H9 (cell line): ENCODE measurements around the gene SUPT5H. TPM values are rescaled to one million over a fixed set of nuclear protein-coding genes. Genes with fewer than 3 reads are reported as not detected.
A peak's percentile ranks its signal among the peaks of the same experiment; 100 is the strongest.

ENCODE experiments used
- DNase-seq: peaks from one replicate; pipeline ENCODE4 v3.0.0-alpha.2; 2017
- H2AFZ ChIP-seq: one replicate; pipeline ENCODE4 v1.6.1; 2013; ENCODE audit warnings: mild to moderate bottlenecking, low read length, control low read depth, moderate library complexity
- H2AK5ac ChIP-seq: 2 replicates; pipeline ENCODE4 v1.6.1; 2013; ENCODE audit warnings: low read length, control low read depth, mixed read lengths; ENCODE audit not compliant: insufficient read length
- H2BK120ac ChIP-seq: one replicate; pipeline ENCODE4 v1.6.1; 2013; ENCODE audit warnings: low read depth, mild to moderate bottlenecking, low read length, control low read depth, inconsistent platforms; ENCODE audit not compliant: poor library complexity, severe bottlenecking
- H2BK12ac ChIP-seq: 2 replicates; pipeline ENCODE4 v1.6.1; 2013; ENCODE audit warnings: low read length, control low read depth, mixed read lengths, low read depth; ENCODE audit not compliant: insufficient read length
- H2BK15ac ChIP-seq: 2 replicates; pipeline ENCODE4 v1.6.1; 2013; ENCODE audit warnings: low read depth, low read length, control low read depth
- H2BK20ac ChIP-seq: one replicate; pipeline ENCODE4 v1.6.1; 2013; ENCODE audit warnings: low read depth, mild to moderate bottlenecking, low read length, control low read depth, inconsistent platforms; ENCODE audit not compliant: poor library complexity, severe bottlenecking
- H2BK5ac ChIP-seq: 2 replicates; pipeline ENCODE4 v1.6.1; 2013; ENCODE audit warnings: low read length, control low read depth, mixed read lengths; ENCODE audit not compliant: insufficient read length
- H3K14ac ChIP-seq: 2 replicates; pipeline ENCODE4 v1.6.1; 2013; ENCODE audit warnings: low read length, control low read depth; ENCODE audit not compliant: insufficient read depth
- H3K18ac ChIP-seq: 2 replicates; pipeline ENCODE4 v1.6.1; 2013; ENCODE audit warnings: low read depth, mild to moderate bottlenecking, mixed read lengths, low read length, control low read depth; ENCODE audit not compliant: insufficient read length
- H3K23ac ChIP-seq: 2 replicates; pipeline ENCODE4 v1.6.1; 2013; ENCODE audit warnings: low read length, control low read depth, mixed read lengths, low read depth; ENCODE audit not compliant: insufficient read length
- H3K23me2 ChIP-seq: 2 replicates; pipeline ENCODE4 v1.6.1; 2013; ENCODE audit warnings: low read depth, mild to moderate bottlenecking, mixed read lengths, low read length, control low read depth; ENCODE audit not compliant: insufficient read length, poor library complexity, severe bottlenecking
- H3K27ac ChIP-seq: 2 replicates; pipeline ENCODE4 v1.5.1; 2013; ENCODE audit warnings: low read length, control low read depth, mixed read lengths, low read depth; ENCODE audit not compliant: insufficient read length
- H3K27me3 ChIP-seq: 2 replicates; pipeline ENCODE4 v1.6.1; 2013; ENCODE audit warnings: low read length, control low read depth, inconsistent platforms; ENCODE audit not compliant: insufficient read depth
- H3K4ac ChIP-seq: 2 replicates; pipeline ENCODE4 v1.6.1; 2013; ENCODE audit warnings: low read depth, mild to moderate bottlenecking, control low read depth, inconsistent platforms, low read length, moderate library complexity
- H3K4me1 ChIP-seq: 2 replicates; pipeline ENCODE4 v1.6.1; 2013; ENCODE audit warnings: low read length, control low read depth, inconsistent platforms; ENCODE audit not compliant: insufficient read depth
- H3K4me2 ChIP-seq: 2 replicates; pipeline ENCODE4 v1.6.1; 2013; ENCODE audit warnings: low read length, control low read depth, mixed read lengths; ENCODE audit not compliant: insufficient read length, insufficient read depth
- H3K56ac ChIP-seq: 2 replicates; pipeline ENCODE4 v1.6.1; 2013; ENCODE audit warnings: low read depth, mild to moderate bottlenecking, mixed read lengths, low read length, control low read depth; ENCODE audit not compliant: insufficient read length
- H3K79me1 ChIP-seq: 2 replicates; pipeline ENCODE4 v1.6.1; 2013; ENCODE audit warnings: low read depth, mild to moderate bottlenecking, moderate library complexity, low read length, control low read depth, inconsistent platforms; ENCODE audit not compliant: insufficient read depth, poor library complexity, severe bottlenecking
- H3K79me2 ChIP-seq: 2 replicates; pipeline ENCODE4 v1.6.1; 2013; ENCODE audit warnings: low read length, control low read depth, inconsistent platforms; ENCODE audit not compliant: insufficient read depth
- H3K9ac ChIP-seq: 2 replicates; pipeline ENCODE4 v1.6.1; 2013; ENCODE audit warnings: low read length, control low read depth, mixed read lengths; ENCODE audit not compliant: insufficient read length; ENCODE audit errors: extremely low read depth
- H3K9me3 ChIP-seq: one replicate; pipeline ENCODE4 v1.6.1; 2013; ENCODE audit warnings: low read depth, low read length, inconsistent platforms; ENCODE audit not compliant: control insufficient read depth
- H3T11ph ChIP-seq: one replicate; pipeline ENCODE4 v1.6.1; 2013; ENCODE audit warnings: mild to moderate bottlenecking, low read length, control low read depth, inconsistent platforms
- H4K20me1 ChIP-seq: one replicate; pipeline ENCODE4 v1.6.1; 2013; ENCODE audit not compliant: control insufficient read depth, insufficient read length, insufficient read depth
- H4K5ac ChIP-seq: 2 replicates; pipeline ENCODE4 v1.6.1; 2013; ENCODE audit warnings: low read depth, mild to moderate bottlenecking, mixed read lengths, low read length, control low read depth; ENCODE audit not compliant: insufficient read length
- H4K8ac ChIP-seq: replicated peaks from 2 replicates; pipeline ENCODE4 v1.6.1; 2013; ENCODE audit warnings: low read length, control low read depth, mixed read lengths, low read depth; ENCODE audit not compliant: insufficient read length
- H4K91ac ChIP-seq: 2 replicates; pipeline ENCODE4 v1.6.1; 2013; ENCODE audit warnings: low read depth, mild to moderate bottlenecking, moderate library complexity, mixed read lengths, low read length, control low read depth; ENCODE audit not compliant: insufficient read length
- H3K27ac Mint-ChIP-seq, 3 experiments: 2 replicates in 2 of 3; 3 replicates in 1 of 3; pipeline ENCODE4 v1.8.0; 2020 to 2021; ENCODE audit warnings: mixed read lengths in 3 of 3, mild to moderate bottlenecking in 1 of 3, moderate library complexity in 1 of 3
- H3K27me3 Mint-ChIP-seq: 2 replicates; pipeline ENCODE4 v1.8.0; 2021; ENCODE audit warnings: low read depth, mild to moderate bottlenecking, moderate library complexity, mixed read lengths
- H3K36me3 Mint-ChIP-seq, 3 experiments: 2 replicates in 2 of 3; 3 replicates in 1 of 3; pipeline ENCODE4 v1.8.0; 2020 to 2021; ENCODE audit warnings: low read depth in 3 of 3, mixed read lengths in 3 of 3; ENCODE audit not compliant: insufficient read depth in 1 of 3
- H3K4me1 Mint-ChIP-seq, 2 experiments: 2 replicates each; pipeline ENCODE4 v1.8.0; 2020; ENCODE audit warnings: mixed read lengths in 2 of 2
- H3K4me3 Mint-ChIP-seq, 2 experiments: 2 replicates in 1 of 2; 3 replicates in 1 of 2; pipeline ENCODE4 v1.8.0; 2020 to 2021; ENCODE audit warnings: mild to moderate bottlenecking in 2 of 2, mixed read lengths in 2 of 2, moderate library complexity in 1 of 2
- H3K9me3 Mint-ChIP-seq, 2 experiments: 2 replicates in 1 of 2; 3 replicates in 1 of 2; pipeline ENCODE4 v1.8.0; 2020; ENCODE audit warnings: mild to moderate bottlenecking in 2 of 2, mixed read lengths in 2 of 2, moderate library complexity in 1 of 2
- WGBS: extraction: QIAGEN DNeasy Blood & Tissue Kit; methylation state at CpG from one replicate; pipeline ENCODE4 v1.1.7; 2013; ENCODE audit warnings: missing lambda C conversion rate, low lambda C conversion rate, mixed read lengths; ENCODE audit not compliant: insufficient read length; ENCODE audit errors: extremely low coverage; 5-methylcytosine and 5-hydroxymethylcytosine counted together
- total RNA-seq: library from RNA; stranded (reverse); gene quantifications from 2 replicates; pipeline ENCODE4 v1.2.1, GENCODE V29; 2021
- TF ChIP-seq, protein P1 (sequence below): fragments of 200-600 bp; sonication (generic); conservative IDR thresholded peaks from 3 replicates; pipeline ENCODE4 v1.8.0; 2021; ENCODE audit warnings: antibody characterized with exemption, mild to moderate bottlenecking

Gene SUPT5H
- total RNA-seq, 1 experiment from 2014 or later: 145 TPM

DNA sequence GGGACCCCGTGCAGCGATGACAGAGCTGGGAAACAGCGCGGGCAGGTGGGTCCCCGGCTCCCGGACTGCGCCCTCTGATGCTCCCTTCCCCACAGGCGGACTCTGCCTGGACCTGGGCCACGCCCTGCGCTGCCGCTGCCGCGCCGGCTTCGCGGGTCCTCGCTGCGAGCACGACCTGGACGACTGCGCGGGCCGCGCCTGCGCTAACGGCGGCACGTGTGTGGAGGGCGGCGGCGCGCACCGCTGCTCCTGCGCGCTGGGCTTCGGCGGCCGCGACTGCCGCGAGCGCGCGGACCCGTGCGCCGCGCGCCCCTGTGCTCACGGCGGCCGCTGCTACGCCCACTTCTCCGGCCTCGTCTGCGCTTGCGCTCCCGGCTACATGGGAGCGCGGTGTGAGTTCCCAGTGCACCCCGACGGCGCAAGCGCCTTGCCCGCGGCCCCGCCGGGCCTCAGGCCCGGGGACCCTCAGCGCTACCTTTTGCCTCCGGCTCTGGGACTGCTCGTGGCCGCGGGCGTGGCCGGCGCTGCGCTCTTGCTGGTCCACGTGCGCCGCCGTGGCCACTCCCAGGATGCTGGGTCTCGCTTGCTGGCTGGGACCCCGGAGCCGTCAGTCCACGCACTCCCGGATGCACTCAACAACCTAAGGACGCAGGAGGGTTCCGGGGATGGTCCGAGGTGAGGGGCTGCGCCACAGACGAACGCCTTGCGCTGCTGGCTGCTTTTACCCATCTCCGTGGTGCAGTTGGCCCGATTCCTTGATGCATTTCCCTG is 61.7 kb downstream of the SUPT5H start:
- H3K79me2 ChIP-seq: no peaks in the 10 kb centered on the region
- no peak overlapping the region for H2BK5ac ChIP-seq
- H4K8ac ChIP-seq: no peak overlapping the region
- Mint-ChIP-seq H3K36me3 (peaks cover 0 to 11% (median 3%) of the 10 kb centered on the region in 3 experiments; a peak in 3 of 7 replicates), H3K4me1 (peaks cover 9 to 10% of the 10 kb centered on the region in 2 experiments), H3K4me3 (peak overlapping the region; percentile 72 to 83), H3K27me3 (peaks cover 83% of the 10 kb centered on the region), H3K9me3 (peaks cover 11 to 15% of the 10 kb centered on the region in 2 experiments; a peak in 4 of 5 replicates), H3K27ac (no peak overlapping the region)
- H3K27me3 ChIP-seq: peaks cover 19% of the 10 kb centered on the region; the same call in 1 of the 2 replicates
- no peak overlapping the region for H2BK120ac ChIP-seq
- H2BK12ac ChIP-seq: no peak overlapping the region
- H2AK5ac ChIP-seq: no peak overlapping the region
- no peak overlapping the region for H4K91ac ChIP-seq
- H3T11ph ChIP-seq: no peak overlapping the region
- H3K23ac ChIP-seq: no peak overlapping the region
- H3K18ac ChIP-seq: no peak overlapping the region
- H3K56ac ChIP-seq: no peak overlapping the region
- no peak overlapping the region for H4K5ac ChIP-seq
- TF ChIP-seq, protein P1, sequence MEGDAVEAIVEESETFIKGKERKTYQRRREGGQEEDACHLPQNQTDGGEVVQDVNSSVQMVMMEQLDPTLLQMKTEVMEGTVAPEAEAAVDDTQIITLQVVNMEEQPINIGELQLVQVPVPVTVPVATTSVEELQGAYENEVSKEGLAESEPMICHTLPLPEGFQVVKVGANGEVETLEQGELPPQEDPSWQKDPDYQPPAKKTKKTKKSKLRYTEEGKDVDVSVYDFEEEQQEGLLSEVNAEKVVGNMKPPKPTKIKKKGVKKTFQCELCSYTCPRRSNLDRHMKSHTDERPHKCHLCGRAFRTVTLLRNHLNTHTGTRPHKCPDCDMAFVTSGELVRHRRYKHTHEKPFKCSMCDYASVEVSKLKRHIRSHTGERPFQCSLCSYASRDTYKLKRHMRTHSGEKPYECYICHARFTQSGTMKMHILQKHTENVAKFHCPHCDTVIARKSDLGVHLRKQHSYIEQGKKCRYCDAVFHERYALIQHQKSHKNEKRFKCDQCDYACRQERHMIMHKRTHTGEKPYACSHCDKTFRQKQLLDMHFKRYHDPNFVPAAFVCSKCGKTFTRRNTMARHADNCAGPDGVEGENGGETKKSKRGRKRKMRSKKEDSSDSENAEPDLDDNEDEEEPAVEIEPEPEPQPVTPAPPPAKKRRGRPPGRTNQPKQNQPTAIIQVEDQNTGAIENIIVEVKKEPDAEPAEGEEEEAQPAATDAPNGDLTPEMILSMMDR: no peak
- no peak overlapping the region for H2BK20ac ChIP-seq
- H3K27ac ChIP-seq: no peak overlapping the region
- no CpG with 5 or more reads among the region's 96 CpGs for WGBS
- H3K9me3 ChIP-seq: no peaks in the 10 kb centered on the region
- H3K23me2 ChIP-seq: peaks cover 10% of the 10 kb centered on the region
- no peak overlapping the region for H3K9ac ChIP-seq
- H4K20me1 ChIP-seq: no peaks in the 10 kb centered on the region
- H3K14ac ChIP-seq: no peak overlapping the region
- no peak overlapping the region for H2BK15ac ChIP-seq
- H3K4me1 ChIP-seq: no peaks in the 10 kb centered on the region
- H3K4me2 ChIP-seq: peak overlapping the region; percentile 74
- H3K79me1 ChIP-seq: no peaks in the 10 kb centered on the region
- no peak overlapping the region for H3K4ac ChIP-seq
- H2AFZ ChIP-seq: no peak overlapping the region
- DNase-seq: peak; percentile 82
